Measurements from ENCODE around the gene STAT5A.
A peak's percentile ranks its signal among the peaks of the same experiment; 100 is the strongest.

The STAT5A gene

DNA sequence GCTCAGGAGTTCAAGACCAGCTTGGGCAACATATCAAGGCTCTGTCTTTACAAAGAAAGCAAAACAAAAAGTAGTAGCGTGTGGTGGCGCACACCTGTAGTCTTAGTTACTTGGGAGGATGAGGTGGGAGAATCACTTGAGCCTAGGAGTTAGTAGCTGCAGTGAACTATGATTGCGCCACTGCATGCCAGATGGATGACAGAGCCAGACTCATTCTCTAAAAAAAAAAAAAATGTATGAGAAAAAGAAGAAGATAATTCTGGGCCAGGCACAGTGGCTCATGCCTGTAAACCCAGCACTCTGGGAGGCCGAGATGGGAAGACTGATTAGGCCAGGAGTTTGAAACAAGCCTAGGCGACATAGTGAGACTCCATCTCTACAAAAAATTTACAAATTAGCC is 40.6 kb upstream of the STAT5A start:
- TF ChIP-seq, protein P1, sequence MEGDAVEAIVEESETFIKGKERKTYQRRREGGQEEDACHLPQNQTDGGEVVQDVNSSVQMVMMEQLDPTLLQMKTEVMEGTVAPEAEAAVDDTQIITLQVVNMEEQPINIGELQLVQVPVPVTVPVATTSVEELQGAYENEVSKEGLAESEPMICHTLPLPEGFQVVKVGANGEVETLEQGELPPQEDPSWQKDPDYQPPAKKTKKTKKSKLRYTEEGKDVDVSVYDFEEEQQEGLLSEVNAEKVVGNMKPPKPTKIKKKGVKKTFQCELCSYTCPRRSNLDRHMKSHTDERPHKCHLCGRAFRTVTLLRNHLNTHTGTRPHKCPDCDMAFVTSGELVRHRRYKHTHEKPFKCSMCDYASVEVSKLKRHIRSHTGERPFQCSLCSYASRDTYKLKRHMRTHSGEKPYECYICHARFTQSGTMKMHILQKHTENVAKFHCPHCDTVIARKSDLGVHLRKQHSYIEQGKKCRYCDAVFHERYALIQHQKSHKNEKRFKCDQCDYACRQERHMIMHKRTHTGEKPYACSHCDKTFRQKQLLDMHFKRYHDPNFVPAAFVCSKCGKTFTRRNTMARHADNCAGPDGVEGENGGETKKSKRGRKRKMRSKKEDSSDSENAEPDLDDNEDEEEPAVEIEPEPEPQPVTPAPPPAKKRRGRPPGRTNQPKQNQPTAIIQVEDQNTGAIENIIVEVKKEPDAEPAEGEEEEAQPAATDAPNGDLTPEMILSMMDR (IDR thresholded peaks at IDR 0.05; ENCODE audit: insufficient read depth, missing control alignments), result no peak
- DNase-seq (ENCODE audit: insufficient read length, low spot score), result no peak
- FAIRE-seq, result no peak

DNA sequence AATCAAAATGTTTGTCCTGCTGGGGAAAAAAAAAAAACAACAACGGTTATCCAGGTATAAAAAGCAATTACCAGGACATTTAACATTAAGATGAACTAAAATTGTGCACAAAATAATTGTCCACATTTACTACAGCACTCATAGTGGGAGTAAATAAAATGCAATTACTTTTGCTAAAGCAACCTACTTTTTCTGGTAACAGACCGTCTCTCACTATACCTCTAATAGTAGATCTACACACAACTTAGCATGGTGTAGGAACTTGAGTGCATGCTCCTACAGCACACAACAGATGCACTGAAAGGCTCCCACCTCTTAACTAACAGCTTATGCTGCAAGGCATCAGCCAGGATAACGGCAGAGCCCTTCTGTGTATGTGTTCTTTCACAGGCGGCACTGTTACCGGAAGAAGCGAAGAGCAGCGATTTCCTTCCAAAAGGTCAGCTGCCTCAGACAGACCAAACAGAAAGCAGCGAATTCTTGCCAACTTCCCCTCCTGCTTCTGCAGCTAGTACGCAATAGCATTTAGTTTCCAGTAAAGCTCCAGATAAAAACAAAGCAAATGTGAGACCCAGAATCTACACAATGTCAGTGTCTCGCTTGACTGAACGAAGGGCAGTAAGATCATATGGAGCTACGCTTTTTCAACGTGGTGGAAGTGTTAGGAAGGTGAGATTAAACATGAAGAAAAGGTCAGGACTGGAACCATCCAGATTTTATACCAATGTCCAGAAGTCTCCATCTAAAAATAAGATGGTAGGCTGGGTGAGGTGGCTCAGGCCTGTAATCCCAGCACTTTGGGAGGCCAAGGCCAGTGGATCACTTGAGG is 39.7 kb upstream of the STAT5A start:
- FAIRE-seq (peak; percentile 84), DNase-seq (ENCODE audit: insufficient read length, low spot score) (peak; percentile 33)
- TF ChIP-seq, protein P1 (IDR thresholded peaks at IDR 0.05; ENCODE audit: insufficient read depth, missing control alignments), result no peak

DNA sequence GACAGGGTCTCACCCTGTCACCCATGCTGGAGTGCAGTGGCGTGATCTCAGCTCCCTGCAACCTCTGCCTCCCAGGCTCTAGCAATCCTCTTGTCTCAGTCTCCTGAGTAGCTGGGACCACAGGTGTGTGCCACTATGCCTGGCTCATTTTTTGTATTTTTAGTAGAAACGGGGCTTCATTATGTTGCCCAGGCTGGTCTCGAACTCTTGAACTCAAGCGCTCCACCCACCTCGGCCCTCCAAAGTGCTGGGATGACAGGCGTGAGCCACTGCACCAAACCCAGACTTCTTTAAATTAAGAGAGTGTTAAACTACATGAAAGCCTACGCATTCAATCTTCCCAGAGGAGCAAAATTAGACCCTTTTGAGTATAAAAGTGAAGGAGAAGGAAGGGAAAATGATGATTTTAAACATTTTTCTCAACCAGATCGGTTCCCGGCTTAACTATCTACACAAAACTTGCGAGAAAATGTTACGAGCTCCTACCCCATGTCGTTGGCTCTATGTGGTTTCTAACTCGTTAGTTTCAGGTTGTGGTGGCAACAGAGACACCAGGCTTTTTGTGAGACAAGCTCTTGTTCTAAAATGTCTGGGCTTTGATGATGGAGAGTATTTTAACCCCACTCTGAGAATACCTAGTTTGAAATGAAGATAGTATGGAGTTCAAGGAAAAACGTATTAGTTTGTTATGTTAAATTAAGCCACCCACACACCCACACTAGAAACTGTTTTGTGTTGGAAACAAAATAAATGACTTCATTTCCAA is 38.4 kb upstream of the STAT5A start:
- TF ChIP-seq, protein P1 (IDR thresholded peaks at IDR 0.05; ENCODE audit: insufficient read depth, missing control alignments), result no peak
- DNase-seq (ENCODE audit: insufficient read length, low spot score), result no peak
- FAIRE-seq, result no peak

DNA sequence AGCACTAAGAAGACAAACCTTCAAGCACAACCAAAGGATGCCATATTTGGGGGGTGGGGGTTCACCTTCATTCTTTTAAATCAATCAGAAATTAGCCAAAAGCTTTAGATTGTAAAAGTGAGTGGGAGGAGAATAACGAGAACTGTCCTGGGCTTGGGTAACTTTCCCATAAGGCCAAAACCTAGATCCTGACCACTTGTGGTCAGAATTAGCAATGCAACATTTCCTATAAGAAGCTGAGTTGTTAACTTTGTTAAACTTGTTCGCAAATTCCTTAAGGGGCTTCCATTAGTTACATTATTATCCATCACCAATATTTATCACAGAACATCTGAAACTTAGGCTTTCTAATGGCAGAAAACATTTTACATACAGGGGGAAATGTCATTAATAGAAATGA is 37.2 kb upstream of the STAT5A start:
- DNase-seq (ENCODE audit: insufficient read length, low spot score) (no peak), FAIRE-seq (no peak)
- TF ChIP-seq, protein P1 (IDR thresholded peaks at IDR 0.05; ENCODE audit: insufficient read depth, missing control alignments), result peak; percentile 9

DNA sequence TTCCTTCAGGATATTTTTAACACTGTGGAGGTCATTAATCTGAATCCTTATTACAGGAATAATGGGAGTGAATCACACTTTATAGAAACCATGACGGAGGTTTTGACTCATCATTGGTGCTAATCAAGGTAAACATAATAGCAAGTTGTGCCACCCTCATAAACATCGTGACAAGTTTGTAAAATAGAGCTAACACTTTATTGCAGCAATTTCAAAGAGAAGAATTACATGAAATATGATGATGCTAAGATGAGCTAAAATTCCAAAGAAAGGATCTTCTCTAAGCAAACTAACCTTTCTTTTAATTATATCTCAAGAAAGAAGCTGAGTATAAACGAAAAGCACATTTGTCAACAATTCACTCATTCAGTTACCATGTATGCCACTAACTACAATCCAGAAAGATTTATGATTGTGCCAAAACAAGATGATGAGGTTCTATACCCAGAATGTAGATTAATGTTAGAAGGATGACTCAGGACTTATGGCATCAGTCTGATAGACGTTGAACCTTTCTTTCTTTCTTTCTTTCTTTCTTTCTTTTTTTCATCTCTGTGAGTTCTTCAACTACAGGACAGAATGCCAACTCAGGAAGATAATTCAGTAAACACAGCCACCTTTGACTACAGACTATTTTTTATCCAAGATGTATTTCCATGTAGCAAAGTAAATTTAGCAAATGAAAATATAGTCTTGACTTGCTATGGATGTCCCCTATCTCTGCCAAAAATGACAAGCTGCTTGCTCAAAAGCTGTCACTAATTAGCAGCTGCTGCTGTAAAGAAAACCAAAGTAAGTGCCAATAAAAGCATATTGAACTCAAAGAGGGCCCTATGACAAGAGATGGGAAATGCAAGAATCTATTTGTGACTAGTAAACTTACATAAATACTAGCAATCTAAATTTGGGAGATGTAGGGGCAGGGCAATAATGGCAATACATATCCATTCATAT is 35.4 kb upstream of the STAT5A start:
- DNase-seq (ENCODE audit: insufficient read length, low spot score) (no peak), FAIRE-seq (no peak)
- TF ChIP-seq, protein P1 (IDR thresholded peaks at IDR 0.05; ENCODE audit: insufficient read depth, missing control alignments), result no peak

DNA sequence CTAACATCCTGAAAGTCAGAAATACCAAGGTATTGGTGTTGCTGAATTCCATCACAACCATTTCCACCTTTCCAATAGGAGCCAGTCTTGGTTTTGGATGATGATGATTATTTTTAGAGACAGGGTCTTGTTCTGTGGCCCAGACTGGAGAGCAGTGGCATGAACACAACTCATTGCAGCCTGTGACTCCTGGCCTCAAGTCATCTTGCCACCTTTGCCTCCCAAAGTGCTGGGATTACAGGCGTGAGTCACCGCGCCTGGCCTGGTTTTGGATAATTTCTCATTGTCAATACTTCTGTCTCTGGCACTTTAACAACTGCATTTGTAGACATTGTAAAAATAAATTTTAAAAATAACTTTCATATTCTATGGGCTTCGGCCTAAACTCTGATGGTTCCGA is 34.7 kb upstream of the STAT5A start:
- DNase-seq (ENCODE audit: insufficient read length, low spot score) (no peak), FAIRE-seq (no peak)
- TF ChIP-seq, protein P1 (IDR thresholded peaks at IDR 0.05; ENCODE audit: insufficient read depth, missing control alignments), result no peak
